Endodermal cell (in vitro differentiated cells): ENCODE data around the gene VPS41. TPM values are rescaled to one million over a fixed set of nuclear protein-coding genes. Genes with fewer than 3 reads are reported as not detected.
A peak's percentile ranks its signal among the peaks of the same experiment; 100 is the strongest.

Source experiments
- DNase-seq: peaks from one replicate; pipeline ENCODE4 v3.0.0-alpha.2; 2017
- H3K27ac ChIP-seq: 2 replicates; pipeline ENCODE4 v1.5.1; 2013; ENCODE audit warnings: mild to moderate bottlenecking, low read depth, low read length, moderate library complexity
- H3K27me3 ChIP-seq: 2 replicates; pipeline ENCODE4 v1.6.1; 2013; ENCODE audit warnings: mild to moderate bottlenecking, low read length, moderate library complexity; ENCODE audit not compliant: insufficient read depth, control insufficient read depth, poor library complexity, severe bottlenecking
- H3K36me3 ChIP-seq: 2 replicates; pipeline ENCODE4 v1.7.0; 2013; ENCODE audit warnings: mild to moderate bottlenecking, low read length, moderate library complexity; ENCODE audit not compliant: control insufficient read depth, insufficient read depth
- H3K4me1 ChIP-seq: one replicate; pipeline ENCODE4 v1.7.0; 2013; ENCODE audit warnings: low read length; ENCODE audit not compliant: control insufficient read depth, insufficient read depth
- H3K4me3 ChIP-seq: 2 replicates; pipeline ENCODE4 v1.5.1; 2013; ENCODE audit warnings: mild to moderate bottlenecking, low read length, moderate library complexity
- H3K9ac ChIP-seq: 2 replicates; pipeline ENCODE4 v1.6.1; 2013; ENCODE audit warnings: mild to moderate bottlenecking, low read length, moderate library complexity; ENCODE audit not compliant: poor library complexity, severe bottlenecking; ENCODE audit errors: extremely low read depth
- H3K9me3 ChIP-seq: 2 replicates; pipeline ENCODE4 v1.6.1; 2013; ENCODE audit warnings: mild to moderate bottlenecking, low read length, moderate library complexity; ENCODE audit not compliant: control insufficient read depth
- H3K27ac Mint-ChIP-seq: 2 replicates; pipeline ENCODE4 v1.8.0; 2020; ENCODE audit warnings: mixed read lengths
- H3K27me3 Mint-ChIP-seq: 2 replicates; pipeline ENCODE4 v1.8.0; 2021; ENCODE audit warnings: mild to moderate bottlenecking, mixed read lengths; ENCODE audit not compliant: insufficient read depth
- H3K36me3 Mint-ChIP-seq: 2 replicates; pipeline ENCODE4 v1.8.0; 2020; ENCODE audit warnings: low read depth, mixed read lengths
- H3K4me1 Mint-ChIP-seq: 2 replicates; pipeline ENCODE4 v1.8.0; 2020; ENCODE audit warnings: mixed read lengths
- H3K4me3 Mint-ChIP-seq: 2 replicates; pipeline ENCODE4 v1.8.0; 2020; ENCODE audit warnings: mild to moderate bottlenecking, moderate library complexity, mixed read lengths
- H3K9me3 Mint-ChIP-seq: 2 replicates; pipeline ENCODE4 v1.8.0; 2020; ENCODE audit warnings: mild to moderate bottlenecking, mixed read lengths
- WGBS, 2 experiments: methylation state at CpG; one replicate each; pipeline versions ENCODE4 v1.1.5 to v1.1.7; 2013; ENCODE audit warnings: missing lambda C conversion rate in 2 of 2, mixed read lengths in 1 of 2; ENCODE audit not compliant: insufficient coverage in 1 of 2, insufficient read length in 1 of 2; 5-methylcytosine and 5-hydroxymethylcytosine counted together
- total RNA-seq, 2 donors: library from RNA; stranded (reverse); fragmentation: NEBNext Ultra II Directional in 1 of 2; extraction: Animal tissue kit (Norgen Biotek cat#: 25700) in 1 of 2; gene quantifications; 2 replicates in 1 of 2; 3 replicates in 1 of 2; pipeline ENCODE4 v1.2.1, GENCODE V29; 2021
- TF ChIP-seq, protein P1 (sequence below): fragments of 200-600 bp; sonication (generic); conservative IDR thresholded peaks from 2 replicates; pipeline ENCODE4 v1.5.0; 2021; ENCODE audit warnings: antibody characterized with exemption, mild to moderate bottlenecking

Gene VPS41
- total RNA-seq, 2 donors from 2014 or later: 77.1 to 78.0 TPM

DNA sequence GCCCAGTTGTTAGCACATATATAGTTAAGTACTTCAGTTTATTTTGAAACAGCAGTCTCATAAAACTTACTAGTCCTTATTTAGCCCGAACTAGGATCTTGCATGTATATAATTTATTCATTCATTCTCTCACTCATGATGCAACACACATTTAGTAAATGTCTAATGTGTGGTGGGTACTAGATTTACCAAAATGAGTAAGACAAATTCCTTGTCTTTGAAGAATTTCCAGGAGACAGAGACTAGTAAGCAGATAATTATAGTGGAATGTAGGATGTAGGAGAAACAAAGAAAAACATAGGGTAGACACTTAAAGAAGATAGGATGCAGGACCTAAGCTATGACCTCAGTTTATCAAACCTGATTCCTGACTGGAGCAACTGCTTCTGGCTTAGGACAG lies 157.6 kb downstream of the VPS41 start:
- no peak overlapping the region for H3K27ac ChIP-seq
- Mint-ChIP-seq H3K27ac (no peak overlapping the region), H3K27me3 (no peaks in the 10 kb centered on the region), H3K4me1 (peaks cover 13% of the 10 kb centered on the region), H3K9me3 (no peaks in the 10 kb centered on the region), H3K36me3 (peaks cover 38% of the 10 kb centered on the region), H3K4me3 (no peak overlapping the region)
- H3K4me3 ChIP-seq: no peak overlapping the region
- no peak overlapping the region for H3K9ac ChIP-seq
- H3K9me3 ChIP-seq: no peaks in the 10 kb centered on the region
- H3K36me3 ChIP-seq: peaks cover 28% of the 10 kb centered on the region
- no peak for DNase-seq
- no peaks in the 10 kb centered on the region for H3K27me3 ChIP-seq
- TF ChIP-seq, protein P1, sequence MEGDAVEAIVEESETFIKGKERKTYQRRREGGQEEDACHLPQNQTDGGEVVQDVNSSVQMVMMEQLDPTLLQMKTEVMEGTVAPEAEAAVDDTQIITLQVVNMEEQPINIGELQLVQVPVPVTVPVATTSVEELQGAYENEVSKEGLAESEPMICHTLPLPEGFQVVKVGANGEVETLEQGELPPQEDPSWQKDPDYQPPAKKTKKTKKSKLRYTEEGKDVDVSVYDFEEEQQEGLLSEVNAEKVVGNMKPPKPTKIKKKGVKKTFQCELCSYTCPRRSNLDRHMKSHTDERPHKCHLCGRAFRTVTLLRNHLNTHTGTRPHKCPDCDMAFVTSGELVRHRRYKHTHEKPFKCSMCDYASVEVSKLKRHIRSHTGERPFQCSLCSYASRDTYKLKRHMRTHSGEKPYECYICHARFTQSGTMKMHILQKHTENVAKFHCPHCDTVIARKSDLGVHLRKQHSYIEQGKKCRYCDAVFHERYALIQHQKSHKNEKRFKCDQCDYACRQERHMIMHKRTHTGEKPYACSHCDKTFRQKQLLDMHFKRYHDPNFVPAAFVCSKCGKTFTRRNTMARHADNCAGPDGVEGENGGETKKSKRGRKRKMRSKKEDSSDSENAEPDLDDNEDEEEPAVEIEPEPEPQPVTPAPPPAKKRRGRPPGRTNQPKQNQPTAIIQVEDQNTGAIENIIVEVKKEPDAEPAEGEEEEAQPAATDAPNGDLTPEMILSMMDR: no peak
- no peaks in the 10 kb centered on the region for H3K4me1 ChIP-seq
- WGBS, 2 experiments: no CpG with 5 or more reads among the region's 1 CpG

DNA sequence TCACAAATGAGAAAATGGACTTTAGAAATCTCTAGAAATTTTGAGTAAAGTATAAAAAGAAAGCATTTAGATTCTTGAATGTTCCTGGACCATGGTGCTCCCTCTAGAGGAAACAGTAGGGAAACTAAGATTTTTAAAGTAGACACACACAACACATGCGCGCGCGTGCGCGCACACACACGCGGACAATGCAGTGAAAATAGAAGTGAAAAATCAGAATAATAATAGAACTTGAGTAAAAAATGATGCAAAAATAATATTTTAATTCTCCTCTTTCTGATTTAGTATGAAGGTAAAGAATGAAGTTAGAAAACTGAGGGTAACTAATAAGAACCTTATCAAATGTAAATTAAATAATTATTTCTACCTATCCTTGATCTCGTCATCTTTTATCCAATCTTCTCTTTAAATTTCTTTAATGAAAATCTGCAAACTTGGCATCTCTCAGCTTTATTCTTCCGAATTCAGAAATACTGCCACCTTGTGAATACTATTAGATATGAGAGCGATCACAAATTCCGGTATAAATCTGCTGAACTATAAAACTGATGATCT lies 160.9 kb downstream of the VPS41 start:
- H3K27ac ChIP-seq: no peak overlapping the region
- Mint-ChIP-seq H3K27me3 (no peaks in the 10 kb centered on the region), H3K4me1 (peaks cover 11% of the 10 kb centered on the region), H3K4me3 (no peak overlapping the region), H3K27ac (no peak overlapping the region), H3K9me3 (no peaks in the 10 kb centered on the region), H3K36me3 (peaks cover 36% of the 10 kb centered on the region)
- H3K36me3 ChIP-seq: peaks cover 46% of the 10 kb centered on the region
- H3K4me1 ChIP-seq: no peaks in the 10 kb centered on the region
- TF ChIP-seq, protein P1: peak; percentile 66
- WGBS, 2 experiments: 94 to 97% methylated on average over 3 to 12 of the region's 12 CpGs
- H3K9me3 ChIP-seq: no peaks in the 10 kb centered on the region
- no peak for DNase-seq
- no peak overlapping the region for H3K9ac ChIP-seq
- no peak overlapping the region for H3K4me3 ChIP-seq
- no peaks in the 10 kb centered on the region for H3K27me3 ChIP-seq

DNA sequence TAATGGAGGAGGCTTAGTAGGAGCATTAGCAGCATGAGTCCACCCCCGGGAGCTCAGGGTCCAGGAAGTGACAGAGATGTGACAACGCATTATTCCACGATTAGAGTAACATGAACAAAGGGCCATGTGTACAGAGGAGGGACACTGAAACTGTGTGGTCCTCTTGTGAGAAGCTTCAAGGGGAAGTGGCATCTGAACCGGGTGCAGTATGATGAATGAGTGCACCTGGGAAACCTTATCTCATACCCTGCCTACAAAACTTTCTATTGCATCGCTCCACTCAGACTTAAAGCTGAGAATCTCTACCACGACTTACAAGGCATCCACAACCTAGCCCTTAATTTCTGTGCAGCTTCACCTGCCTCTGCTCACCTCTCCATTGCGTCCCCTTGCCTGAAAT lies 162.6 kb downstream of the VPS41 start:
- no peaks in the 10 kb centered on the region for H3K27me3 Mint-ChIP-seq
- H3K4me3 Mint-ChIP-seq: no peak overlapping the region
- Histone ChIP-seq H3K9ac (no peak overlapping the region), H3K27ac (no peak overlapping the region), H3K9me3 (no peaks in the 10 kb centered on the region), H3K4me1 (no peaks in the 10 kb centered on the region), H3K36me3 (peaks cover 48% of the 10 kb centered on the region), H3K4me3 (no peak overlapping the region), H3K27me3 (no peaks in the 10 kb centered on the region)
- WGBS, 2 experiments: 87 to 93% methylated on average over 4 to 7 of the region's 7 CpGs
- H3K27ac Mint-ChIP-seq: no peak overlapping the region
- TF ChIP-seq, protein P1: no peak
- H3K4me1 Mint-ChIP-seq: no peaks in the 10 kb centered on the region
- no peaks in the 10 kb centered on the region for H3K9me3 Mint-ChIP-seq
- H3K36me3 Mint-ChIP-seq: peaks cover 28% of the 10 kb centered on the region
- DNase-seq: no peak
